Cardiac fibroblast (primary cell): ENCODE measurements around the gene IGLL5.

Experiments used
- DNase-seq, 2 donors: peaks; one replicate each; pipeline versions ENCODE4 v3.0.0 to v3.0.0-alpha.2; 2010; ENCODE audit warnings: low read depth in 2 of 2
- H3K4me3 ChIP-seq, 2 donors: replicated peaks in 1 of 2; 1 replicate in 1 of 2; 2 replicates in 1 of 2; pipeline ENCODE4 v1.5.1; 2011; ENCODE audit warnings: low read depth in 2 of 2, low read length in 2 of 2, mild to moderate bottlenecking in 2 of 2, moderate library complexity in 1 of 2
- TF ChIP-seq, protein P1 (sequence below): IDR thresholded peaks from one replicate; pipeline ENCODE4 v1.5.1; 2011; ENCODE audit warnings: low read depth, mild to moderate bottlenecking, low read length, inconsistent platforms

IGLL5 gene

DNA sequence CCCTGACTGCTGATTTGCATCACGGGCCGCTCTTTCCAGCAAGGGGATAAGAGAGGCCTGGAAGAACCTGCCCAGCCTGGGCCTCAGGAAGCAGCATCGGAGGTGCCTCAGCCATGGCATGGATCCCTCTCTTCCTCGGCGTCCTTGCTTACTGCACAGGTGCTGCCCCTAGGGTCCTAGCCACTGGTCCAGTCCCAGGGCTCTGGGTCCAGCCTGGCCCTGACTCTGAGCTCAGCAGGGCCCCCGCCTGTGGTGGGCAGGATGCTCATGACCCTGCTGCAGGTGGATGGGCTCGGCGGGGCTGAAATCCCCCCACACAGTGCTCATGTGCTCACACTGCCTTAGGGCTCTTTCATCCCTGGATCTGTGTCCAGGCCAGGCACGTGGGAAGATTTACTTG is 7.0 kb upstream of the IGLL5 start:
- no peak overlapping the region for H3K4me3 ChIP-seq
- no peak for DNase-seq
- TF ChIP-seq, protein P1, sequence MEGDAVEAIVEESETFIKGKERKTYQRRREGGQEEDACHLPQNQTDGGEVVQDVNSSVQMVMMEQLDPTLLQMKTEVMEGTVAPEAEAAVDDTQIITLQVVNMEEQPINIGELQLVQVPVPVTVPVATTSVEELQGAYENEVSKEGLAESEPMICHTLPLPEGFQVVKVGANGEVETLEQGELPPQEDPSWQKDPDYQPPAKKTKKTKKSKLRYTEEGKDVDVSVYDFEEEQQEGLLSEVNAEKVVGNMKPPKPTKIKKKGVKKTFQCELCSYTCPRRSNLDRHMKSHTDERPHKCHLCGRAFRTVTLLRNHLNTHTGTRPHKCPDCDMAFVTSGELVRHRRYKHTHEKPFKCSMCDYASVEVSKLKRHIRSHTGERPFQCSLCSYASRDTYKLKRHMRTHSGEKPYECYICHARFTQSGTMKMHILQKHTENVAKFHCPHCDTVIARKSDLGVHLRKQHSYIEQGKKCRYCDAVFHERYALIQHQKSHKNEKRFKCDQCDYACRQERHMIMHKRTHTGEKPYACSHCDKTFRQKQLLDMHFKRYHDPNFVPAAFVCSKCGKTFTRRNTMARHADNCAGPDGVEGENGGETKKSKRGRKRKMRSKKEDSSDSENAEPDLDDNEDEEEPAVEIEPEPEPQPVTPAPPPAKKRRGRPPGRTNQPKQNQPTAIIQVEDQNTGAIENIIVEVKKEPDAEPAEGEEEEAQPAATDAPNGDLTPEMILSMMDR = no peak

DNA sequence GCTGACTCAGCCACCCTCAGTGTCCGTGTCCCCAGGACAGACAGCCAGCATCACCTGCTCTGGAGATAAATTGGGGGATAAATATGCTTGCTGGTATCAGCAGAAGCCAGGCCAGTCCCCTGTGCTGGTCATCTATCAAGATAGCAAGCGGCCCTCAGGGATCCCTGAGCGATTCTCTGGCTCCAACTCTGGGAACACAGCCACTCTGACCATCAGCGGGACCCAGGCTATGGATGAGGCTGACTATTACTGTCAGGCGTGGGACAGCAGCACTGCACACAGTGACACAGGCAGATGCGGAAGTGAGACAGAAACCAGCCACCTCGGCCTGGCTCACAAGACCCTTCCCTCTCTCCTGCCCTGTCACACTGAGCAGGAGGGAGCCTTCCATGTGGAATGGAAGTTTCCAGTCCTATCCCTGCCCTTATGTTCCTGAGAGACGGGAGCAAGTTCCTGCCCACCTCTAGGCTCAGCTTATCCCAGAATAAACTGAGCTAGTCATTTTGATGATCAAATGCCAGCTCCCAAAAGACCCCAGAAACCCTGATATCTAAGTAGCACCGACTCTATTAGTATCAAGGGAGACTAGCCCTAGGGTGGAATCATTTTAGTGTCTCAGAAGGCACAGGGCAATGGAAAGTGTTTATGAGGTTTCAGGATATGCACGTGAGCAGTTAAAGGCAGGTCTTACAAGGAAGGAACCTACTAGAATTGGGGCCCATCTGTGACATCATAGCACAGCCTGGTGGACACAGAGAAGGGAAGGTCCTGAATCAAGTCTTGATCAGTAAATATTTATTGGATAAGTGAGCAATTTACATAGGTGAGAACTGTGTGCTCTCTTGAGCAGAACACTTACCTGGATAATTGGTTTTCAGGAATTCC is 6.3 kb upstream of the IGLL5 start:
- no peak for DNase-seq
- TF ChIP-seq, protein P1 = no peak
- H3K4me3 ChIP-seq = no peak overlapping the region

DNA sequence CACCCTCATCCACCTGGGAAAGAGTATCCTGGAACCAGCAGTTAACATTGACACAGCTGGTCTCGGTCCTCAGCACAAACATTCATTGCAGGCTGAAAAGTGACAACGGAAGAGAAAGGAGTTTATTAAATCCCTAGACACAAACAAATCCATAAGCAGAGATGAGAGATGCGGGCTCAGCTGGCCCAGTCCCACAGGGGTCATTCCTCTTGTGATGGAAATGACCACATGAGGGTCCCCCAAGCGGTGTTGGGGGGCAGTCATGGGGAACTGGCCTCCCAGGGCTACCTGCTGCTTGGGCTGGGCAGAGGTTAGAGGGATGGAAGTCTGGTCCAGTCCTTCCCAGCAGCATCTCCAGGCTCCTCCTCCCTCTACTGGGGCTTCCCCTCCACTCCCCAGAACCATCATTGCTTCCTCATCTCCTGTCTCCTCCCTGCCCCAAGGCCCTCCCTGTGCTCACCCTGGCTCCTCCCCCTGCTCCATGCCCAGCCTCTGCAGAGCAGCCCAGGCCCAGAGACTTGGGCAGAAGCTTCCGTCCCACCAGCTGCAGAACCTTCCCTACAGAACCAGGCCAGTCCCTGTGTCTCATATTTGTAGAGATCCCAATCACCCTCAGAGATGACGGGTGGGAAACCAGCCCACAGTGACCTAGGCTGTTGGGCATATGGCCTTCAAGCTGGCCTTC is 5.4 kb upstream of the IGLL5 start:
- TF ChIP-seq, protein P1 = no peak
- no peak overlapping the region for H3K4me3 ChIP-seq
- peak in 1 of 2 donors; percentile 10 for DNase-seq

DNA sequence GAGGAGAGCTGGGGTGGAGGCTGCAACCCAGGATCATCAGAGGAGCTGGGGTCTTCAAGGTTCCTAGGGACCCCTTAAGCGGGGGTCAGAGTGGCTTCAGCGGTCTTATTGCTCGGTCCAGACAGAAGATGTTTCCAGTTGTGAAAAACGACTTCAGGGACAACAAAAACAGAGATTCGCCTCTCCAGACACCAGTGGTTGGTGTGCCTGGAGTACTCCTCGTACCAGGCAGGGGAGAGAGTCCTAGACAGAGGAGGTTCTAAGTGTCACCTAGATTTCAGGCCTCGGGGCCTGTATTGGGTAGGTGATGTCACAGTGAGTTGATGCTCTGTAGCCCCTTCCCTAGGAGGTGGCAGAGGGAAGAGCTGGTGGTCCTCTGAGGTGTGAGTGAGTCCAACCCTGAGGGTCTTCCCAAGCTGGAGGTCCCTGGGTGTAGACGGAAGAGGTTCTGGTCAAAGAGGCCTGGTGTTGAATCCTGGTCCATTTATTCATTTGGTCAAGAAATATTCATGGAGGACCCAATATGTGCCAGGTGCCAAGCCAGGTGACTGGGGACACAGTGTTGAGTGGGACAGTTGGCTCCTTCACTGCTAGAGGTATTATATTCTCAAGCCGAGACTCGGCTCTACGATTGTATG is 4.4 kb upstream of the IGLL5 start:
- TF ChIP-seq, protein P1 = no peak
- no peak for DNase-seq
- no peak overlapping the region for H3K4me3 ChIP-seq

DNA sequence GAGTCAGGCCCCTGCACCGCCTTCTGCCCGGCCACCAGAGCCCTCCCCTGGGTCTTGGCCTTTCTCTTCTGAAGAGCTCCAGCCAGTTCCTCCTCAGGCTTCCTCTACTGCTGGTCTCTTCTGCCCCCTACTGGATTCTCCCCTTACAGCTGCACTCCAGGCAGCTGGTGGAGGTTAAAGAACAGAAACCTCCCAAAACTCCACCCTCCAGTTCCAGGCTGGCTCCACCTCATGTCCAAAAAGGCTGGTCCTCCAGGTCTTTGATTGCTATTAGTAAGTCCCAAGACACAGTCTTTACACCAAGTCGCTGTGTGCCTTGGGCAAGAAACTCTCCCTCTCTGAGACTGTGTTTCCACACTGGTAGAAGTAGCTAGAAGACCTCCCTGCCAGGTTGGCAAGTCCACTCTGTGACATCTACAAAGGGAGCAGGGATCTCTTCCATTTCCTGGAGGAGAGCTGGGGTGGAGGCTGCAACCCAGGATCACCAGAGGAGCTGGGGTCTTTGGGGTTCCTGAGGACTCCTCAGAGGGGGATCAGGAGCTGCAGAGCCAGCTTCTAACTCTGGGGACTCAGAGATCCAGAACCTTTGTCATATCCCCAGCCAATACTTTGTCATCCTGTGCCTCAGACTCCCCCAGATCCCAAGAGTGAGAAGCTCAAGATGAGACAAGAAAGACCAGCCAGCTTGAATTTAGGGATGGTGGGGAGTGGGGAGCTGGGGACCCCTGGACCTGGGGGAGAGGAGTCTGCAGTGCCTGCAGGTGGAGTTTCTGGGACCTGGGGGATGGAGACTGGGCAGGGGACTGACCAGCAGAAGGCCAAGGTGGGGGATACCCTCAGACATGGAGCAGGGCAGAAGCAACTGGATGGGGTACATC is 3.4 kb upstream of the IGLL5 start:
- TF ChIP-seq, protein P1 = peak; percentile 89
- no peak overlapping the region for H3K4me3 ChIP-seq
- DNase-seq = peak; percentile 75 to 81
